Raji (cell line): ENCODE data around the gene EIF4G1.

Experiments used
- POLR2A ChIP-seq: IDR thresholded peaks from 2 replicates; pipeline ENCODE4 v1.6.1; 2011; ENCODE audit warnings: low read depth, low read length, control low read depth; ENCODE audit not compliant: insufficient read depth

The EIF4G1 gene

GRCh38 chr3:184321666-184322065, 7.3 kb downstream of the EIF4G1 start:
- TF ChIP-seq POLR2A, result no peak

- no peak for TF ChIP-seq POLR2A
Observed at GRCh38 chr3:184322731-184323487, 8.5 kb downstream of the EIF4G1 start.

GRCh38 chr3:184323696-184324095, 9.3 kb downstream of the EIF4G1 start:
- TF ChIP-seq POLR2A, result no peak

GRCh38 chr3:184325269-184325668, 10.9 kb downstream of the EIF4G1 start:
- no peak for TF ChIP-seq POLR2A

- TF ChIP-seq POLR2A, result no peak
Observed at GRCh38 chr3:184325715-184326369, 11.4 kb downstream of the EIF4G1 start.

- TF ChIP-seq POLR2A, result no peak
Observed at GRCh38 chr3:184327171-184327570, 12.8 kb downstream of the EIF4G1 start.

GRCh38 chr3:184328516-184328915, 14.1 kb downstream of the EIF4G1 start:
- TF ChIP-seq POLR2A, result no peak

- no peak for TF ChIP-seq POLR2A
Observed at GRCh38 chr3:184332370-184333090, 18.1 kb downstream of the EIF4G1 start.

GRCh38 chr3:184333190-184333589, 18.8 kb downstream of the EIF4G1 start:
- TF ChIP-seq POLR2A, result no peak

- TF ChIP-seq POLR2A, result no peak
Observed at GRCh38 chr3:184333700-184334099, 19.3 kb downstream of the EIF4G1 start.

- TF ChIP-seq POLR2A, result no peak
Observed at GRCh38 chr3:184334470-184335158, 20.2 kb downstream of the EIF4G1 start.

GRCh38 chr3:184335291-184335660, 20.9 kb downstream of the EIF4G1 start:
- TF ChIP-seq POLR2A, result no peak

GRCh38 chr3:184335661-184336546, 21.5 kb downstream of the EIF4G1 start:
- TF ChIP-seq POLR2A, result no peak
